GM18517 (cell line): ENCODE data around the gene ZDHHC14.
"Not testable (repeated sequence)": the region's sequence is repeated elsewhere in the genome, so short reads cannot be mapped to it uniquely, and the experiment has no call there.

Experiments
- ATAC-seq: cut with Tn5 transposase; IDR thresholded peaks from one replicate; pipeline ENCODE4 v1.9.1; 2021; ENCODE audit warnings: mild to moderate bottlenecking, moderate library complexity; ENCODE audit not compliant: unreplicated experiment

The ZDHHC14 gene

GRCh38 chr6:157379656-157380457, 1.1 kb upstream of the ZDHHC14 start:
- peak; percentile 52 for ATAC-seq

GRCh38 chr6:157380458-157380778, 572 bp upstream of the ZDHHC14 start:
- ATAC-seq: peak; percentile 3

GRCh38 chr6:157381631-157382621, 936 bp downstream of the ZDHHC14 start:
- ATAC-seq: peak; percentile 16

GRCh38 chr6:157382821-157383220, 1.8 kb downstream of the ZDHHC14 start:
- no peak for ATAC-seq

GRCh38 chr6:157383471-157383870, 2.5 kb downstream of the ZDHHC14 start:
- ATAC-seq: no peak

GRCh38 chr6:157384962-157385361, 4.0 kb downstream of the ZDHHC14 start:
- not testable (repeated sequence) for ATAC-seq

- ATAC-seq: no peak
Observed at GRCh38 chr6:157385482-157385881, 4.5 kb downstream of the ZDHHC14 start.

- ATAC-seq: no peak
Observed at GRCh38 chr6:157386023-157386422, 5.0 kb downstream of the ZDHHC14 start.

GRCh38 chr6:157386454-157386853, 5.5 kb downstream of the ZDHHC14 start:
- ATAC-seq: no peak

- ATAC-seq: no peak
Observed at GRCh38 chr6:157388924-157389323, 7.9 kb downstream of the ZDHHC14 start.

- ATAC-seq: no peak
Observed at GRCh38 chr6:157390273-157391060, 9.5 kb downstream of the ZDHHC14 start.

GRCh38 chr6:157392927-157393668, 12.1 kb downstream of the ZDHHC14 start:
- no peak for ATAC-seq

- no peak for ATAC-seq
Observed at GRCh38 chr6:157393669-157394327, 12.8 kb downstream of the ZDHHC14 start.

GRCh38 chr6:157395199-157395598, 14.2 kb downstream of the ZDHHC14 start:
- not testable (repeated sequence) for ATAC-seq

- ATAC-seq: no peak
Observed at GRCh38 chr6:157396026-157396425, 15.0 kb downstream of the ZDHHC14 start.

GRCh38 chr6:157397660-157398059, 16.7 kb downstream of the ZDHHC14 start:
- ATAC-seq: no peak

- ATAC-seq: no peak
Observed at GRCh38 chr6:157398151-157398550, 17.2 kb downstream of the ZDHHC14 start.

GRCh38 chr6:157400676-157401075, 19.7 kb downstream of the ZDHHC14 start:
- ATAC-seq: no peak

GRCh38 chr6:157401734-157402338, 20.8 kb downstream of the ZDHHC14 start:
- ATAC-seq: no peak
